HT1080 (cell line): ENCODE data around the gene SLC5A5. TPM values are rescaled to one million over a fixed set of nuclear protein-coding genes. Genes with fewer than 3 reads are reported as not detected.
A peak's percentile ranks its signal among the peaks of the same experiment; 100 is the strongest.
"Not testable (repeated sequence)": the region's sequence is repeated elsewhere in the genome, so short reads cannot be mapped to it uniquely, and the experiment has no call there.

Source experiments
- DNase-seq: peaks from one replicate; pipeline ENCODE4 v3.0.0-alpha.2; 2015; ENCODE audit warnings: low read depth
- total RNA-seq: library from RNA; depleted of rRNA; stranded (reverse); fragments of >200 nt; shearing (Covaris generic); gene quantifications from 2 replicates; pipeline ENCODE4 v1.2.3, GENCODE V29; 2014

SLC5A5 gene
- total RNA-seq, 1 experiment from 2014 or later, result not detected

GRCh38 chr19:17871032-17871877 is 490 bp upstream of the SLC5A5 start:
- no peak for DNase-seq

GRCh38 chr19:17872251-17873001 is 681 bp downstream of the SLC5A5 start:
- DNase-seq, result no peak

- no peak for DNase-seq
Measured at GRCh38 chr19:17873786-17874757, 2.3 kb downstream of the SLC5A5 start.

- DNase-seq, result no peak
Measured at GRCh38 chr19:17874758-17875135, 3.0 kb downstream of the SLC5A5 start.

GRCh38 chr19:17877696-17878095 is 6.0 kb downstream of the SLC5A5 start:
- DNase-seq, result no peak

GRCh38 chr19:17879466-17879865 is 7.7 kb downstream of the SLC5A5 start:
- DNase-seq, result no peak

GRCh38 chr19:17881701-17882100 is 10.0 kb downstream of the SLC5A5 start:
- no peak for DNase-seq

- DNase-seq, result no peak
Measured at GRCh38 chr19:17883627-17884410, 12.1 kb downstream of the SLC5A5 start.

GRCh38 chr19:17886515-17886914 is 14.8 kb downstream of the SLC5A5 start:
- DNase-seq, result no peak

GRCh38 chr19:17887221-17887620 is 15.5 kb downstream of the SLC5A5 start:
- not testable (repeated sequence) for DNase-seq

- DNase-seq, result no peak
Measured at GRCh38 chr19:17888260-17888659, 16.5 kb downstream of the SLC5A5 start.

GRCh38 chr19:17889609-17890214 is 18.0 kb downstream of the SLC5A5 start:
- peak; percentile 24 for DNase-seq

GRCh38 chr19:17893766-17894165 is 22.0 kb downstream of the SLC5A5 start:
- DNase-seq, result no peak

- peak; percentile 28 for DNase-seq
Measured at GRCh38 chr19:17902701-17903100, 31.0 kb downstream of the SLC5A5 start.

- no peak for DNase-seq
Measured at GRCh38 chr19:17908244-17908643, 36.5 kb downstream of the SLC5A5 start.

GRCh38 chr19:17909003-17909732 is 37.4 kb downstream of the SLC5A5 start:
- DNase-seq, result no peak

GRCh38 chr19:17910791-17911360 is 39.1 kb downstream of the SLC5A5 start:
- DNase-seq, result no peak

- no peak for DNase-seq
Measured at GRCh38 chr19:17915940-17916593, 44.3 kb downstream of the SLC5A5 start.

GRCh38 chr19:17918151-17918550 is 46.4 kb downstream of the SLC5A5 start:
- not testable (repeated sequence) for DNase-seq
